Measurements from ENCODE around the gene SF3B4. TPM values are rescaled to one million over a fixed set of nuclear protein-coding genes. Genes with fewer than 3 reads are reported as not detected.

SF3B4 gene
- total and polyA plus RNA-seq, 2 of the 13 experiments (the other 11 are each of a cell fraction or from before 2014, with no cell fraction given), result 13.8 to 14.8 TPM

DNA sequence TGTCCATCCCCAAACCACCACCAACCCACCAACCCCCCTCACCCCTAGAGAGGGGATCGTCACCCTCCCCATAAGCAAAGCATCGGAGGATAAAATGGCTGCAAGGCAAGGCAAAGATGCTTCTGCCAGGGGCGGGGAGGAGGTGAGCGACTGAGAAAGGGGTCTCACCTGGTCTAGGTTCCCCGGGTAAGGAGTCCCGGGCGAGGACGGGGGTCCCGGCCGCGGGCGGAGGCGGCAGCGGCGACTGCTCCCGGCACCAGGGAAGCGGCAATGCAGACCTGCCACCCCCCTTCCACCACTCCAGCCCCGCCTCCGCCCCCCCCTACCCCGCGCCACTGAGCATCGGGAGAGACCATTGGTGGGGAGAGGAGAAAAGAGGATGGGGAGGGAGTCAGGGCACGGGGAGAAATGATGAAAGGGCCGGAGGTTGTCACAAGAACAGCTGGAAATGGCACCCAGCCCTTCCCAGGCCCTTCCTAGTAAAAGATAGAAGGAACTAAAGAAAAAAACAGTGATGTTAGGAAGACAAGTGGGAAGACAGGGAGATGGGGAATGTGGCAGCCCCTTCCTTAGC is 9.9 kb downstream of the SF3B4 start, which contains the start of gene SV2A (continued):
- TF ChIP-seq, protein P1, sequence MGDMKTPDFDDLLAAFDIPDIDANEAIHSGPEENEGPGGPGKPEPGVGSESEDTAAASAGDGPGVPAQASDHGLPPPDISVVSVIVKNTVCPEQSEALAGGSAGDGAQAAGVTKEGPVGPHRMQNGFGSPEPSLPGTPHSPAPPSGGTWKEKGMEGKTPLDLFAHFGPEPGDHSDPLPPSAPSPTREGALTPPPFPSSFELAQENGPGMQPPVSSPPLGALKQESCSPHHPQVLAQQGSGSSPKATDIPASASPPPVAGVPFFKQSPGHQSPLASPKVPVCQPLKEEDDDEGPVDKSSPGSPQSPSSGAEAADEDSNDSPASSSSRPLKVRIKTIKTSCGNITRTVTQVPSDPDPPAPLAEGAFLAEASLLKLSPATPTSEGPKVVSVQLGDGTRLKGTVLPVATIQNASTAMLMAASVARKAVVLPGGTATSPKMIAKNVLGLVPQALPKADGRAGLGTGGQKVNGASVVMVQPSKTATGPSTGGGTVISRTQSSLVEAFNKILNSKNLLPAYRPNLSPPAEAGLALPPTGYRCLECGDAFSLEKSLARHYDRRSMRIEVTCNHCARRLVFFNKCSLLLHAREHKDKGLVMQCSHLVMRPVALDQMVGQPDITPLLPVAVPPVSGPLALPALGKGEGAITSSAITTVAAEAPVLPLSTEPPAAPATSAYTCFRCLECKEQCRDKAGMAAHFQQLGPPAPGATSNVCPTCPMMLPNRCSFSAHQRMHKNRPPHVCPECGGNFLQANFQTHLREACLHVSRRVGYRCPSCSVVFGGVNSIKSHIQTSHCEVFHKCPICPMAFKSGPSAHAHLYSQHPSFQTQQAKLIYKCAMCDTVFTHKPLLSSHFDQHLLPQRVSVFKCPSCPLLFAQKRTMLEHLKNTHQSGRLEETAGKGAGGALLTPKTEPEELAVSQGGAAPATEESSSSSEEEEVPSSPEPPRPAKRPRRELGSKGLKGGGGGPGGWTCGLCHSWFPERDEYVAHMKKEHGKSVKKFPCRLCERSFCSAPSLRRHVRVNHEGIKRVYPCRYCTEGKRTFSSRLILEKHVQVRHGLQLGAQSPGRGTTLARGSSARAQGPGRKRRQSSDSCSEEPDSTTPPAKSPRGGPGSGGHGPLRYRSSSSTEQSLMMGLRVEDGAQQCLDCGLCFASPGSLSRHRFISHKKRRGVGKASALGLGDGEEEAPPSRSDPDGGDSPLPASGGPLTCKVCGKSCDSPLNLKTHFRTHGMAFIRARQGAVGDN (CRISPR knock-in tag; IDR thresholded peaks at IDR 0.05), result peak; percentile 39
- no peak for TF ChIP-seq ZNF567 (CRISPR knock-in tag; IDR thresholded peaks at IDR 0.05; ENCODE audit: borderline replicate concordance)
- TF ChIP-seq ATAD3A (CRISPR knock-in tag; IDR thresholded peaks at IDR 0.05), result no peak
- no peak for TF ChIP-seq MAFK (conservative IDR thresholded peaks at IDR 0.05 in 1 of 2, IDR thresholded peaks at IDR 0.05 in 1 of 2; ENCODE audit: low read length in 2 of 2)
- no peak for TF ChIP-seq RFXAP (CRISPR knock-in tag; IDR thresholded peaks at IDR 0.05; ENCODE audit: borderline replicate concordance)
- no peak for TF ChIP-seq ZSCAN25 (CRISPR knock-in tag; IDR thresholded peaks at IDR 0.05)
- TF ChIP-seq DMAP1 (CRISPR knock-in tag; IDR thresholded peaks at IDR 0.05), result no peak
- no peak for TF ChIP-seq ZNF550 (CRISPR knock-in tag; IDR thresholded peaks at IDR 0.05; ENCODE audit: borderline replicate concordance)
- no peak for TF ChIP-seq HOXA3 (CRISPR knock-in tag; IDR thresholded peaks at IDR 0.05)
- TF ChIP-seq ZNF501 (CRISPR knock-in tag; IDR thresholded peaks at IDR 0.05), result no peak
- TF ChIP-seq ZNF260 (CRISPR knock-in tag; IDR thresholded peaks at IDR 0.05; ENCODE audit: borderline replicate concordance, low read depth), result no peak
- TF ChIP-seq ARNT2 (CRISPR knock-in tag; IDR thresholded peaks at IDR 0.05; ENCODE audit: low read depth), result no peak
- no peak for TF ChIP-seq FOXC1 (CRISPR knock-in tag; IDR thresholded peaks at IDR 0.05; ENCODE audit: borderline replicate concordance)
- TF ChIP-seq ZNF703 (CRISPR knock-in tag; IDR thresholded peaks at IDR 0.05; ENCODE audit: borderline replicate concordance), result no peak
- no peak for TF ChIP-seq ZNF337 (CRISPR knock-in tag; IDR thresholded peaks at IDR 0.05; ENCODE audit: borderline replicate concordance, low read depth)
- no peak for TF ChIP-seq SNRNP70 (IDR thresholded peaks at IDR 0.05; ENCODE audit: low read depth, low read length)
- TF ChIP-seq HDAC1 (CRISPR knock-in tag; IDR thresholded peaks at IDR 0.05), result 0 out of 2 replicates have a peak, but pooled peaks have one; percentile 10
- TF ChIP-seq, protein P2, sequence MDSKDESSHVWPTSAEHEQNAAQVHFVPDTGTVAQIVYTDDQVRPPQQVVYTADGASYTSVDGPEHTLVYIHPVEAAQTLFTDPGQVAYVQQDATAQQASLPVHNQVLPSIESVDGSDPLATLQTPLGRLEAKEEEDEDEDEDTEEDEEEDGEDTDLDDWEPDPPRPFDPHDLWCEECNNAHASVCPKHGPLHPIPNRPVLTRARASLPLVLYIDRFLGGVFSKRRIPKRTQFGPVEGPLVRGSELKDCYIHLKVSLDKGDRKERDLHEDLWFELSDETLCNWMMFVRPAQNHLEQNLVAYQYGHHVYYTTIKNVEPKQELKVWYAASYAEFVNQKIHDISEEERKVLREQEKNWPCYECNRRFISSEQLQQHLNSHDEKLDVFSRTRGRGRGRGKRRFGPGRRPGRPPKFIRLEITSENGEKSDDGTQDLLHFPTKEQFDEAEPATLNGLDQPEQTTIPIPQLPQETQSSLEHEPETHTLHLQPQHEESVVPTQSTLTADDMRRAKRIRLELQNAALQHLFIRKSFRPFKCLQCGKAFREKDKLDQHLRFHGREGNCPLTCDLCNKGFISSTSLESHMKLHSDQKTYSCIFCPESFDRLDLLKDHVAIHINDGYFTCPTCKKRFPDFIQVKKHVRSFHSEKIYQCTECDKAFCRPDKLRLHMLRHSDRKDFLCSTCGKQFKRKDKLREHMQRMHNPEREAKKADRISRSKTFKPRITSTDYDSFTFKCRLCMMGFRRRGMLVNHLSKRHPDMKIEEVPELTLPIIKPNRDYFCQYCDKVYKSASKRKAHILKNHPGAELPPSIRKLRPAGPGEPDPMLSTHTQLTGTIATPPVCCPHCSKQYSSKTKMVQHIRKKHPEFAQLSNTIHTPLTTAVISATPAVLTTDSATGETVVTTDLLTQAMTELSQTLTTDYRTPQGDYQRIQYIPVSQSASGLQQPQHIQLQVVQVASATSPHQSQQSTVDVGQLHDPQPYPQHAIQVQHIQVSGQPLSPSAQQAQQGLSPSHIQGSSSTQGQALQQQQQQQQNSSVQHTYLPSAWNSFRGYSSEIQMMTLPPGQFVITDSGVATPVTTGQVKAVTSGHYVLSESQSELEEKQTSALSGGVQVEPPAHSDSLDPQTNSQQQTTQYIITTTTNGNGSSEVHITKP (CRISPR knock-in tag; IDR thresholded peaks at IDR 0.05; ENCODE audit: low read depth), result peak; percentile 83
- TF ChIP-seq ZNF101 (CRISPR knock-in tag; IDR thresholded peaks at IDR 0.05; ENCODE audit: borderline replicate concordance, low read depth), result no peak
- TF ChIP-seq ZNF510 (CRISPR knock-in tag; IDR thresholded peaks at IDR 0.05; ENCODE audit: low read depth), result no peak

Measured in HepG2 (cell line).